NCI-H2107 treated with DMSO at 0.1 percent for 48 hours (cell line): ENCODE results near the gene ING3.

ENCODE experiments used
- DNase-seq: peaks from one replicate; lab custom pipeline; 2025; ENCODE audit not compliant: unreplicated experiment; lab: John Stamatoyannopoulos, UW

Gene ING3

GRCh38 chr7:121023683-121024511, 73.3 kb downstream of the ING3 start:
- DNase-seq, result no peak

- no peak for DNase-seq
Measured at GRCh38 chr7:121024611-121025010, 74.0 kb downstream of the ING3 start.

- no peak for DNase-seq
Measured at GRCh38 chr7:121026159-121026558, 75.6 kb downstream of the ING3 start.

GRCh38 chr7:121026577-121027111, 76.1 kb downstream of the ING3 start:
- no peak for DNase-seq
